Astrocyte (in vitro differentiated cells and primary cell): ENCODE measurements around the gene IZUMO1R.

Source experiments
- EZH2 ChIP-seq: IDR thresholded peaks from 2 replicates; pipeline ENCODE4 v1.6.1; 2012; ENCODE audit warnings: mild to moderate bottlenecking, low read length, inconsistent platforms; ENCODE audit not compliant: insufficient read depth
- TF ChIP-seq, protein P1 (sequence below): IDR thresholded peaks from 2 replicates; pipeline ENCODE4 v1.5.1; 2011; ENCODE audit warnings: low read depth, mild to moderate bottlenecking, inconsistent platforms, low read length, moderate library complexity; ENCODE audit not compliant: insufficient read depth

DNA sequence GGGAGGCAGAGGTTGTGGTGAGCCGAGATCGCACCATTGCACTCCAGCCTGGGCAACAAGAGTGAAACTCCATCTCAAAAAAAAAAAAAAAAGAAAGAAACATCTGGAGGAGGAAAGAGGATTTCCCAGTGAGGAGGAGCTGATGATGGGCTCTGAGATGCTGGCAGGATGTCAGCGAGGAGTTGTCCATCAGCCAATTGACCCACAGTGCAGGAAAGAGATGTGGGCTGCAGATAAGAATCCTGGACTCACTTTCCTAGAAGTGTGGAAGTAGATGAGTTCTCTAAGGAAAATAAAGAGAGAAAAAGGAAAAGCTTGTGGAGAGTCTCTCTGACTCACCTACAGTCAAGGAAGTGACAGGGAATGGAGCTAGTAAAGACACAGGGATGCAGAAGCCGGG, 9.7 kb downstream of the IZUMO1R start:
- TF ChIP-seq, protein P1, sequence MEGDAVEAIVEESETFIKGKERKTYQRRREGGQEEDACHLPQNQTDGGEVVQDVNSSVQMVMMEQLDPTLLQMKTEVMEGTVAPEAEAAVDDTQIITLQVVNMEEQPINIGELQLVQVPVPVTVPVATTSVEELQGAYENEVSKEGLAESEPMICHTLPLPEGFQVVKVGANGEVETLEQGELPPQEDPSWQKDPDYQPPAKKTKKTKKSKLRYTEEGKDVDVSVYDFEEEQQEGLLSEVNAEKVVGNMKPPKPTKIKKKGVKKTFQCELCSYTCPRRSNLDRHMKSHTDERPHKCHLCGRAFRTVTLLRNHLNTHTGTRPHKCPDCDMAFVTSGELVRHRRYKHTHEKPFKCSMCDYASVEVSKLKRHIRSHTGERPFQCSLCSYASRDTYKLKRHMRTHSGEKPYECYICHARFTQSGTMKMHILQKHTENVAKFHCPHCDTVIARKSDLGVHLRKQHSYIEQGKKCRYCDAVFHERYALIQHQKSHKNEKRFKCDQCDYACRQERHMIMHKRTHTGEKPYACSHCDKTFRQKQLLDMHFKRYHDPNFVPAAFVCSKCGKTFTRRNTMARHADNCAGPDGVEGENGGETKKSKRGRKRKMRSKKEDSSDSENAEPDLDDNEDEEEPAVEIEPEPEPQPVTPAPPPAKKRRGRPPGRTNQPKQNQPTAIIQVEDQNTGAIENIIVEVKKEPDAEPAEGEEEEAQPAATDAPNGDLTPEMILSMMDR = no peak
- TF ChIP-seq EZH2 = no peak
